CD4-positive, alpha-beta memory T cell (primary cell): ENCODE data around the gene BCAS4. TPM values are rescaled to one million over a fixed set of nuclear protein-coding genes. Genes with fewer than 3 reads are reported as not detected.

ENCODE experiments used
- CTCF ChIA-PET: fragments of 350-600 bp; sonication (Branson Sonifier 250); formaldehyde crosslinking; loops from one replicate; lab custom pipeline; 2021; ENCODE audit warnings: inconsistent platforms; ENCODE audit not compliant: partially characterized antibody; lab: Charles Lee
- POLR2A ChIA-PET: fragments of 350-600 bp; sonication (Branson Sonifier 250); formaldehyde crosslinking; loops from one replicate; lab custom pipeline; 2021; ENCODE audit not compliant: partially characterized antibody; lab: Charles Lee
- DNase-seq, 5 donors: peaks; one replicate each; pipeline versions ENCODE4 v3.0.0 to v3.0.0-alpha.2; 2020 to 2022; ENCODE audit warnings: mixed read lengths in 1 of 5
- H3K27ac ChIP-seq: one replicate; pipeline ENCODE4 v1.7.0; 2013; ENCODE audit warnings: low read depth, low read length
- H3K27me3 ChIP-seq: 2 replicates; pipeline ENCODE4 v1.7.0; 2013; ENCODE audit warnings: mild to moderate bottlenecking, low read length, moderate library complexity; ENCODE audit not compliant: insufficient read depth
- H3K36me3 ChIP-seq: 2 replicates; pipeline ENCODE4 v1.7.0; 2013; ENCODE audit warnings: mild to moderate bottlenecking, low read length, moderate library complexity; ENCODE audit not compliant: insufficient read depth
- H3K4me1 ChIP-seq: 2 replicates; pipeline ENCODE4 v1.7.0; 2013; ENCODE audit warnings: mild to moderate bottlenecking, low read length, moderate library complexity; ENCODE audit not compliant: insufficient read depth
- H3K4me3 ChIP-seq, 2 donors: one replicate each; pipeline ENCODE4 v1.7.0; 2013; ENCODE audit warnings: low read length in 2 of 2, mild to moderate bottlenecking in 1 of 2
- H3K9me3 ChIP-seq, 2 donors: one replicate each; pipeline ENCODE4 v1.7.0; 2013; ENCODE audit warnings: low read length in 2 of 2, control low read depth in 1 of 2; ENCODE audit not compliant: control insufficient read depth in 1 of 2
- H3K27ac Mint-ChIP-seq, 7 donors: one replicate each; pipeline ENCODE4 v1.8.0; 2020 to 2021; ENCODE audit warnings: mixed read lengths in 7 of 7, mild to moderate bottlenecking in 6 of 7, inconsistent platforms in 3 of 7, moderate library complexity in 3 of 7
- H3K27me3 Mint-ChIP-seq, 2 donors: one replicate each; pipeline ENCODE4 v1.8.0; 2020 to 2021; ENCODE audit warnings: mixed read lengths in 2 of 2
- H3K36me3 Mint-ChIP-seq, 2 donors: one replicate each; pipeline ENCODE4 v1.8.0; 2020 to 2021; ENCODE audit warnings: mixed read lengths in 2 of 2, inconsistent platforms in 1 of 2, mild to moderate bottlenecking in 1 of 2
- H3K4me1 Mint-ChIP-seq, 4 donors: one replicate each; pipeline ENCODE4 v1.8.0; 2020 to 2021; ENCODE audit warnings: mixed read lengths in 4 of 4, mild to moderate bottlenecking in 1 of 4
- H3K4me3 Mint-ChIP-seq, 8 donors: one replicate each; pipeline ENCODE4 v1.8.0; 2020 to 2021; ENCODE audit warnings: mixed read lengths in 8 of 8, mild to moderate bottlenecking in 7 of 8, moderate library complexity in 6 of 8, inconsistent platforms in 3 of 8
- H3K9me3 Mint-ChIP-seq, 8 donors: one replicate each; pipeline ENCODE4 v1.8.0; 2020 to 2021; ENCODE audit warnings: mixed read lengths in 8 of 8, mild to moderate bottlenecking in 5 of 8, inconsistent platforms in 3 of 8, moderate library complexity in 1 of 8
- intact Hi-C: fragments of 100-400 bp; cut with micrococcal nuclease; formaldehyde crosslinking; loops from one replicate; pipeline ENCODE4 v1.15.1; 2023
- polyA plus RNA-seq, 2 donors: library from polyadenylated mRNA; unstranded; fragments of 300-500 nt; fragmentation: Illumina TruSeq; gene quantifications; one replicate each; pipeline ENCODE4 v1.2.3, GENCODE V29; 2021
- total RNA-seq, 2 experiments: library from RNA; stranded (reverse); gene quantifications; one replicate each; pipeline ENCODE4 v1.2.3, GENCODE V29; 2021

BCAS4 gene
- total and polyA plus RNA-seq, 4 experiments from 2014 or later: 10.8 to 17.8 (median 16.1) TPM

GRCh38 chr20:50823319-50823718, 28.5 kb downstream of the BCAS4 start:
- Histone ChIP-seq H3K9me3 (no peaks in the 10 kb centered on the region), H3K27ac (no peak overlapping the region), H3K27me3 (no peaks in the 10 kb centered on the region), H3K4me3 (no peak overlapping the region), H3K4me1 (peaks cover 4% of the 10 kb centered on the region), H3K36me3 (no peaks in the 10 kb centered on the region)
- peaks cover 4 to 13% (median 6%) of the 10 kb centered on the region in 4 donors for H3K4me1 Mint-ChIP-seq
- intact Hi-C loops: no loop called here
- H3K36me3 Mint-ChIP-seq: peaks cover 10 to 18% of the 10 kb centered on the region in 2 donors
- ChIA-PET CTCF (interaction anchor here (0.7 to 1.6 kb wide), 2 partner anchors 29 to 106 kb away, joined by 3 to 4 read pairs; no protein-coding TSS in a partner anchor), POLR2A (interaction anchor here (1.0 kb wide), 1 partner anchor 32 kb away, joined by 5 read pairs; no protein-coding TSS in a partner anchor)
- H3K9me3 Mint-ChIP-seq: peaks cover 0 to 3% (median 0%) of the 10 kb centered on the region in 8 donors
- no peak for DNase-seq
- no peak overlapping the region for H3K4me3 Mint-ChIP-seq
- H3K27ac Mint-ChIP-seq: no peak overlapping the region
- no peaks in the 10 kb centered on the region for H3K27me3 Mint-ChIP-seq

GRCh38 chr20:50824137-50824536, 29.3 kb downstream of the BCAS4 start:
- H3K27me3 ChIP-seq: no peaks in the 10 kb centered on the region
- no peaks in the 10 kb centered on the region for H3K4me1 ChIP-seq
- Mint-ChIP-seq H3K9me3 (no peaks in the 10 kb centered on the region), H3K4me3 (no peak overlapping the region), H3K27me3 (no peaks in the 10 kb centered on the region), H3K4me1 (peaks cover 0 to 8% (median 2%) of the 10 kb centered on the region in 4 donors), H3K36me3 (peaks cover 6 to 14% of the 10 kb centered on the region in 2 donors), H3K27ac (no peak overlapping the region)
- no peaks in the 10 kb centered on the region for H3K36me3 ChIP-seq
- H3K9me3 ChIP-seq: no peaks in the 10 kb centered on the region
- DNase-seq: no peak
- H3K27ac ChIP-seq: no peak overlapping the region
- ChIA-PET POLR2A (interaction anchor here (1.0 kb wide), 1 partner anchor 33 kb away, joined by 5 read pairs; no protein-coding TSS in a partner anchor), CTCF (interaction anchor here (0.7 to 1.6 kb wide), 2 partner anchors 30 to 105 kb away, joined by 3 to 4 read pairs; no protein-coding TSS in a partner anchor)
- no peak overlapping the region for H3K4me3 ChIP-seq
- intact Hi-C loops: no loop called here

- H3K27me3 ChIP-seq: no peaks in the 10 kb centered on the region
- H3K9me3 ChIP-seq: no peaks in the 10 kb centered on the region
- H3K36me3 Mint-ChIP-seq: peaks cover 10% of the 10 kb centered on the region in 2 donors
- no peaks in the 10 kb centered on the region for H3K36me3 ChIP-seq
- H3K9me3 Mint-ChIP-seq: no peaks in the 10 kb centered on the region
- no peak overlapping the region for H3K27ac Mint-ChIP-seq
- POLR2A ChIA-PET: no interaction called here
- H3K4me3 ChIP-seq: no peak overlapping the region
- CTCF ChIA-PET: interaction anchor here (1.5 kb wide), 1 partner anchor 103 kb away, joined by 3 read pairs; no protein-coding TSS in a partner anchor
- intact Hi-C loops: no loop called here
- no peak overlapping the region for H3K4me3 Mint-ChIP-seq
- no peaks in the 10 kb centered on the region for H3K27me3 Mint-ChIP-seq
- no peaks in the 10 kb centered on the region for H3K4me1 ChIP-seq
- peaks cover 0 to 2% (median under 1%) of the 10 kb centered on the region in 4 donors for H3K4me1 Mint-ChIP-seq
- no peak for DNase-seq
- H3K27ac ChIP-seq: no peak overlapping the region
Measured at GRCh38 chr20:50826121-50826520, 31.3 kb downstream of the BCAS4 start.

DNA sequence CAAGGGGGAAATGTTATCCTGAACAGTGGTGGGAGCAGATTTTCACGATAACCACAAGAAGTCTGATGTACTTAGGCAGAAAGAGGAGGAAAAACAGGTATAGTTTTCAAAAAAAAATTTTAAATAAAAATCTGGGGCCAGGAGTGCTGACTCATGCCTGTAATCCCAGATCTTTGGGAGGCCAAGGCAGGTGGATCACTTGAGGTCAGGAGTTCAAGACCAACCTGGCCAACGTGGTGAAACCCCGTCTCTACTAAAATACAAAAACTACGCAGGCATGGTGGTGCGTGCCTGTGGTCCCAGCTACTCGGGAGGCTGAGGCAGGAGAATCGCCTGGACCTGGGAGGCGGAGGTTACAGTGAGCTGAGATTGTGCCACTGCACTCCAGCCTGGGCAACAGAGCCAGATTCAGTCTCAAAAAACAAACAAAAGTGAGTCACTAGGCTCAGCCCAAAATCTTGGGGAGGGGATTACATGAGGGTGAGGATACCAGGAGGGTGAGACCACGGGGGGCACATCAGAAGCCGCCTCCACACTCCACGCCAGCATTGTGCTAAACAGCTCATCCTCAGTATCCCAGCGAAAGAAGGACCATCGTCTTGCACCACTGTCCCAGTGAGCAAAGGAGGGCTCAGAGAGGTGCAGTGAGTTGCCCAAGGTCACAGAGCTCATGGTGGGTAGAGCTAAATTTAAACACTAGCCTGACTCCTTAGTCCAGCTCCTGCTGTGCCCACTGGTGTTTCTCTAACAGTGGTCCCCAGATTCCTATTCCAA, 33.7 kb downstream of the BCAS4 start:
- intact Hi-C loops: no loop called here
- Mint-ChIP-seq H3K27me3 (no peaks in the 10 kb centered on the region), H3K27ac (peak overlapping the region in 1 of 7 donors; percentile 70), H3K9me3 (no peaks in the 10 kb centered on the region), H3K36me3 (peaks cover 13 to 22% of the 10 kb centered on the region in 2 donors), H3K4me1 (peaks cover 0 to 2% (median 0%) of the 10 kb centered on the region in 4 donors), H3K4me3 (no peak overlapping the region)
- Histone ChIP-seq H3K27me3 (no peaks in the 10 kb centered on the region), H3K36me3 (no peaks in the 10 kb centered on the region), H3K4me3 (no peak overlapping the region), H3K27ac (no peak overlapping the region), H3K9me3 (no peaks in the 10 kb centered on the region), H3K4me1 (no peaks in the 10 kb centered on the region)
- CTCF ChIA-PET: no interaction called here
- no peak for DNase-seq
- POLR2A ChIA-PET: no interaction called here

- Histone ChIP-seq H3K4me1 (no peaks in the 10 kb centered on the region), H3K27ac (no peak overlapping the region), H3K9me3 (no peaks in the 10 kb centered on the region), H3K27me3 (no peaks in the 10 kb centered on the region), H3K36me3 (no peaks in the 10 kb centered on the region), H3K4me3 (no peak overlapping the region)
- Mint-ChIP-seq H3K36me3 (peaks cover 20 to 29% of the 10 kb centered on the region in 2 donors), H3K4me3 (no peak overlapping the region), H3K4me1 (peaks cover 0 to 2% (median 0%) of the 10 kb centered on the region in 4 donors), H3K27me3 (no peaks in the 10 kb centered on the region), H3K9me3 (no peaks in the 10 kb centered on the region), H3K27ac (peak overlapping the region in 2 of 7 donors; percentile 10 to 36)
- DNase-seq: no peak
- ChIA-PET CTCF (no interaction called here), POLR2A (no interaction called here)
- intact Hi-C loops: no loop called here
Measured at GRCh38 chr20:50831622-50832021, 36.8 kb downstream of the BCAS4 start.

- Mint-ChIP-seq H3K4me3 (no peak overlapping the region), H3K27me3 (no peaks in the 10 kb centered on the region), H3K36me3 (peaks cover 17 to 31% of the 10 kb centered on the region in 2 donors), H3K9me3 (no peaks in the 10 kb centered on the region), H3K27ac (no peak overlapping the region), H3K4me1 (peaks cover 0 to 5% (median 2%) of the 10 kb centered on the region in 4 donors)
- ChIA-PET POLR2A (no interaction called here), CTCF (no interaction called here)
- intact Hi-C loops: no loop called here
- no peak for DNase-seq
- Histone ChIP-seq H3K4me3 (no peak overlapping the region), H3K27ac (no peak overlapping the region), H3K4me1 (peaks cover 8% of the 10 kb centered on the region), H3K9me3 (no peaks in the 10 kb centered on the region), H3K36me3 (peaks cover 4% of the 10 kb centered on the region), H3K27me3 (no peaks in the 10 kb centered on the region)
Measured at GRCh38 chr20:50834599-50835005, 39.7 kb downstream of the BCAS4 start.

GRCh38 chr20:50837532-50838321, 42.9 kb downstream of the BCAS4 start:
- Histone ChIP-seq H3K4me1 (peaks cover 8% of the 10 kb centered on the region), H3K4me3 (no peak overlapping the region), H3K27ac (no peak overlapping the region), H3K27me3 (no peaks in the 10 kb centered on the region), H3K36me3 (peaks cover 4% of the 10 kb centered on the region), H3K9me3 (no peaks in the 10 kb centered on the region)
- Mint-ChIP-seq H3K36me3 (peaks cover 11 to 14% of the 10 kb centered on the region in 2 donors), H3K9me3 (no peaks in the 10 kb centered on the region), H3K27me3 (no peaks in the 10 kb centered on the region), H3K4me1 (peaks cover 0 to 5% (median 1%) of the 10 kb centered on the region in 4 donors), H3K4me3 (no peak overlapping the region), H3K27ac (peak overlapping the region in 2 of 7 donors; percentile 43 to 79)
- CTCF ChIA-PET: no interaction called here
- intact Hi-C loops: no loop called here
- POLR2A ChIA-PET: no interaction called here
- no peak for DNase-seq
